ENCODE results near the gene ITGB5. TPM values are rescaled to one million over a fixed set of nuclear protein-coding genes. Genes with fewer than 3 reads are reported as not detected.

Gene ITGB5
- total RNA-seq, 1 experiment from 2014 or later, result 77.8 TPM

DNA sequence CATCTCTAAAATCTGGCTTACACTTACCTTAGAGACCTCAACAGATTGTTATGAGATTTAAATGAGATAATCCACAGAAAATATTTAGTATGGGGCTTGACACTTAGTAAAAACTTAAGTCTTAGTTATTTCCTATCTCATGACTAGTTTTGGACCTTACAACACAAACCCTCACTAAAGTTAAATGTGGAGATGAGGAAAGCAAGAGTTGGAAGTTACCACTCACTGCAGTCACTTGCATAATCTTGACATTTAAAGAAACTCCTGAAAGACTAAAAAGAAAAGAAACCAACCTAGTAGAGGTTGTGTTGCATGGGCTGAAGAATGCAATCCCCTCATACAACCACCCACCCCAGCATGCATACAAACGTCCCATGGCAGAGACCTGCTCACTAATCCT lies 40.1 kb downstream of the ITGB5 start:
- ChIA-PET POLR2A (no interaction called here), CTCF (no interaction called here)
- intact Hi-C loops (cut with micrococcal nuclease), result no loop called here

More for the DNA sequence above, 40.1 kb downstream of the ITGB5 start:
- H3K4me2 ChIP-seq (ENCODE audit: low read length), result no peak overlapping the region
- no peaks in the 10 kb centered on the region for H3K9me3 ChIP-seq (ENCODE audit: control insufficient read depth in 1 of 2, insufficient read depth in 1 of 2, low read depth in 1 of 2, low read length in 2 of 2)
- no peak overlapping the region for H3K9ac ChIP-seq (ENCODE audit: low read length)
- ATAC-seq (no peak), DNase-seq (ENCODE audit: low read depth, low spot score) (no peak)
- no peak overlapping the region for H3K27ac ChIP-seq (ENCODE audit: low read depth, low read length)
- H2AFZ ChIP-seq (ENCODE audit: low read depth, low read length, poor library complexity, severe bottlenecking), result no peak overlapping the region
- RAD21 ChIA-PET (ENCODE audit: low non-redundant PET in 1 of 2, low total read pairs in 2 of 2, uncharacterized antibody in 2 of 2, unreplicated experiment in 2 of 2), result no interaction called here
- H3K4me3 ChIP-seq (replicated peaks in 1 of 2; ENCODE audit: low read depth in 1 of 2, low read length in 2 of 2), result no peak overlapping the region
- BruUV-seq (replicated peaks), result no TSS peak
- no peaks in the 10 kb centered on the region for H3K27me3 ChIP-seq (ENCODE audit: insufficient read depth, low read length)
- no peaks in the 10 kb centered on the region for H4K20me1 ChIP-seq (ENCODE audit: insufficient read depth)
- H3K9me2 ChIP-seq (ENCODE audit: insufficient read depth), result no peaks in the 10 kb centered on the region
- peaks cover 8 to 14% of the 10 kb centered on the region in 2 experiments; a peak in 3 of 4 replicates for H3K4me1 ChIP-seq (ENCODE audit: control insufficient read depth in 1 of 2, insufficient read depth in 2 of 2, low read length in 2 of 2)
- no peak for TF ChIP-seq FOSL1 (IDR thresholded peaks at IDR 0.05; ENCODE audit: low read depth)
- TF ChIP-seq, protein P1, sequence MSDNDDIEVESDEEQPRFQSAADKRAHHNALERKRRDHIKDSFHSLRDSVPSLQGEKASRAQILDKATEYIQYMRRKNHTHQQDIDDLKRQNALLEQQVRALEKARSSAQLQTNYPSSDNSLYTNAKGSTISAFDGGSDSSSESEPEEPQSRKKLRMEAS (IDR thresholded peaks at IDR 0.05), result no peak
- TF ChIP-seq CBX3 (IDR thresholded peaks at IDR 0.05; ENCODE audit: low read depth), result no peak
- TF ChIP-seq SP1 (IDR thresholded peaks at IDR 0.05; ENCODE audit: low read depth), result no peak
- TF ChIP-seq SIN3A (IDR thresholded peaks at IDR 0.05; ENCODE audit: low read depth), result no peak
- no peak for TF ChIP-seq ZFX (IDR thresholded peaks at IDR 0.05)
- TF ChIP-seq ELF1 (IDR thresholded peaks at IDR 0.05; ENCODE audit: borderline replicate concordance, low read depth), result no peak
- no peak for TF ChIP-seq POLR2AphosphoS5 (IDR thresholded peaks at IDR 0.05; ENCODE audit: low read depth, low read length)
- no peak for TF ChIP-seq EGR1 (IDR thresholded peaks at IDR 0.05; ENCODE audit: low read depth)
- no peak for TF ChIP-seq EZH2 (IDR thresholded peaks at IDR 0.05)
- TF ChIP-seq TCF7L2 (IDR thresholded peaks at IDR 0.05; ENCODE audit: borderline replicate concordance, extremely low read depth, insufficient read depth, insufficient read length), result no peak
- TF ChIP-seq, protein P2, sequence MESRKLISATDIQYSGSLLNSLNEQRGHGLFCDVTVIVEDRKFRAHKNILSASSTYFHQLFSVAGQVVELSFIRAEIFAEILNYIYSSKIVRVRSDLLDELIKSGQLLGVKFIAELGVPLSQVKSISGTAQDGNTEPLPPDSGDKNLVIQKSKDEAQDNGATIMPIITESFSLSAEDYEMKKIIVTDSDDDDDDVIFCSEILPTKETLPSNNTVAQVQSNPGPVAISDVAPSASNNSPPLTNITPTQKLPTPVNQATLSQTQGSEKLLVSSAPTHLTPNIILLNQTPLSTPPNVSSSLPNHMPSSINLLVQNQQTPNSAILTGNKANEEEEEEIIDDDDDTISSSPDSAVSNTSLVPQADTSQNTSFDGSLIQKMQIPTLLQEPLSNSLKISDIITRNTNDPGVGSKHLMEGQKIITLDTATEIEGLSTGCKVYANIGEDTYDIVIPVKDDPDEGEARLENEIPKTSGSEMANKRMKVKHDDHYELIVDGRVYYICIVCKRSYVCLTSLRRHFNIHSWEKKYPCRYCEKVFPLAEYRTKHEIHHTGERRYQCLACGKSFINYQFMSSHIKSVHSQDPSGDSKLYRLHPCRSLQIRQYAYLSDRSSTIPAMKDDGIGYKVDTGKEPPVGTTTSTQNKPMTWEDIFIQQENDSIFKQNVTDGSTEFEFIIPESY (IDR thresholded peaks at IDR 0.05; ENCODE audit: extremely low read depth, insufficient replicate concordance, low read length), result no peak
- no peak for TF ChIP-seq POLR2A (IDR thresholded peaks at IDR 0.05; ENCODE audit: borderline replicate concordance, extremely low read depth, insufficient read depth, insufficient read length)
- no peak for TF ChIP-seq SRF (IDR thresholded peaks at IDR 0.05; ENCODE audit: low read depth)
- H3K36me3 ChIP-seq (ENCODE audit: control insufficient read depth in 1 of 2, insufficient read depth in 2 of 2, low read length in 2 of 2), result peaks cover 0 to 9% of the 10 kb centered on the region in 2 experiments; a peak in 2 of 4 replicates
- no peaks in the 10 kb centered on the region for H3K79me2 ChIP-seq (ENCODE audit: insufficient read depth, low read length)
